HTERT RPE-1 (cell line): Measurements from ENCODE around the gene MFSD1.
"Not testable (repeated sequence)": the region's sequence is repeated elsewhere in the genome, so short reads cannot be mapped to it uniquely, and the experiment has no call there.

ENCODE experiments used
- in situ Hi-C: fragments of 300-500 bp; cut with MboI; formaldehyde crosslinking; loops from 4 replicates; pipeline ENCODE4 v1.14.3; 2020; ENCODE audit warnings: low sequenced_read_pairs

Gene MFSD1

DNA sequence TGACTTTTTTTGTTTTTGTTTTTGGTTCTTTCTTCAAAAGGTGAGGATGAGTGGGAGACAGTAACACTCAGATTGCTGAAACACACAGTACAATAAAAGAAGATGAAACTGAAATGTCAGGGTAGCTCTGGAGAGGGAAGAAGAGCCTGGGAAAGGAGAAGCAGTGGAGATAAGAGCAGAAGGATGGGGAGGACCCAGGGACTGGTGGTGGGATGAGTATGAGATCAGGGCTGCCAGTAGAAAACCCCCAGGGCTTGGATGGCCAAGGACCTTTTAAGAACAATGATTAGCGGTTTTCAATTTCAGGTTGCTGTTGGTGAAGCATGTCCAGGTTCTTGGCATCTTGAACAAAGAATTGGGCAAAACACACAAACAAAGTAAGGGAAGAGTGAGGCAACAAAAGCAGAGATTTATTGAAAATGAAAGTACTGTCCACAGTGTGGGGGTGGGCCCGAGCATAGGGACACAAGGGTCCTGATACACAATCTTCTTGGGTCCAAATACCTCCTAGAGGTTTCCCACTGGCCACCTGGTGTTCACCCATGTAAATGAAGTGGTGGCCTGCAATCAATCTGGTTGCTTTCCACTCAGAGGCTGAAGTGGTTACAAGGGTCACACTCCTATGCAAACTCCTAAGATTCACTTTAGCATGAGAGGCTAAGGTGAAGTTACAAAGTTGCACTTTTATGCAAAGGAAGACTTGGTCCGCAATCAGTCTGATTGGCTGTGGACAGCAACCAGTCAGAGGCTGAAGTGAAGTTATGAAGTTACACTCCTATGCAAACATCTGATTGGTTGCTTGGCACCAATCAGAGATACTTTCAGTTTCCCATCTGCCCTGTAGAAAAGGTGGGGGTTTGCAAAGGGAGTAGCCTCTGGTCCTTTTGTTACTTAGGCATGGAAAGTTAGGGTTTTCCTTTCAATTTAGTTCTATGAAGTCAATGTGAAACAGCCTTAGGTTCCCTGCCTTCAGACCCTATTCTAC is 26.1 kb upstream of the MFSD1 start:
- in situ Hi-C loops: no loop called here

DNA sequence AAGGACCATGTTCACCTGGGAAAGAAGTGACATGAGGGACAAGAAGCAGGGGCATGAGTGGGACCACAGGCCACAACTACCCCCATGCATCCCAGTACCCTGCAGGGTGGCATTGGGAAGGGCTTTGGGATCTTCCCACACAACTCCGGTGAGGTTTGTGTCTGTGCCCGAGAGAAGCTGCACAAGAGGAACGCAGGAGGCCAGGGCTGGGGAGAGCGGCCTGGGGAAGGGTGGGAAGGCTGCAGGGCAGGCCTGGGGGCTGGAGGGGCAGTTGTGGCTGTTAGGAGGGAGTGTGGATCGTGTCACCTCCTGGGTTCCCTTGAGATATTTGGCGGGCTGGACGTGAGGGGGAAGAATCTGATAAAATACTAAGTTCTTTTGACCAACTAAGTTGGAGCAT is 25.3 kb upstream of the MFSD1 start:
- in situ Hi-C loops: no loop called here

DNA sequence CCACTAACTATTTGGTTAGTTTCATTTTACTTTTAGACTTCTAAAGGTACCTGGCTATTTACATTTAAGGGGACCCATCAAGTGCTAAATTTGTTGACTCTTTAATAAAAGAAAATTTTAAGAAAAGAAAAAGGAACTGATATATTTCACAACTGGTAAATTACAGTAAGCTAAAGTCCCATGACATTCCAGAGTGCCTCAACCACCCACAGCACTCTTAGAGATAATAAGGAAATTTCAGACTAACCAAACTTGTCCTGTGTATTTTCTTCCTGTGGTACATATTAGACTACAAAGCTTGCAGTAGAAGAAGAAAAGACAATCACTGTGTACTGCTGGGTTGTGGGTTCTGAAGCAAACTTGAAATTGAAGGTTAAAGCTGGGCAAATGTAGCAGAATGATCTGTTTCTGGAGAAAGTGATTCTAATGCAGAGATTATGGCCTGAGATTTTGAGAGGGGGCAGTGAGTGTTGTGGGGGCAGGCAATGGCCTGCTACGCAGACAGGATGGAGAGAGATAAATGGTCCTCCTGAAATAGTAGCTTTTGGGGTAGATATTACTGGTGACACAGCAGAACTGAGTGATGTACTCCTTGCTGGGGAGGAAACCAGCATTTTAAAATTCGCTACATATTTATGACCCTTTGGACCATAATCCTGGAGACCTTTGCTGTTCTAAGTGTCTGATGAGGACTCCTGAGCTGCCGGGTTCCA is 24.5 kb upstream of the MFSD1 start:
- in situ Hi-C loops: no loop called here

DNA sequence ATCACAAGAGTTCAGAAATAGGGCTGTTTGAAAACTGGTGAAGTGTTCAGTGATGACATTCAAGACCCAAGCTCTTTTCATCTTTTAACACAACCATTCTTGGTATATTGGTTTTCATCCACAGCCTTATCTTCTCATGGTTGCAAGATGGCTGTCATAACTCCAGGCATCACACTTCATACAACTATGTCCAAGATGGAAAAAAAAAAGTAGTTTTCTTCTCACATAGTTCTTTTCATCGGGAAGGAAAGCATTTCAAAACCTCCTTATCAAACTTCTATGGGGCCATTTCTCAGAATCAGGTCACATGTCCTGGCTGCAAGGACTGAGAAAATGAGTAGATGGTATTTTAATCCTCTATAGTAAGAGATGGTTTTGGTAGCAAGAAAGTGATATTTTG is 21.1 kb upstream of the MFSD1 start:
- in situ Hi-C loops: no loop called here

DNA sequence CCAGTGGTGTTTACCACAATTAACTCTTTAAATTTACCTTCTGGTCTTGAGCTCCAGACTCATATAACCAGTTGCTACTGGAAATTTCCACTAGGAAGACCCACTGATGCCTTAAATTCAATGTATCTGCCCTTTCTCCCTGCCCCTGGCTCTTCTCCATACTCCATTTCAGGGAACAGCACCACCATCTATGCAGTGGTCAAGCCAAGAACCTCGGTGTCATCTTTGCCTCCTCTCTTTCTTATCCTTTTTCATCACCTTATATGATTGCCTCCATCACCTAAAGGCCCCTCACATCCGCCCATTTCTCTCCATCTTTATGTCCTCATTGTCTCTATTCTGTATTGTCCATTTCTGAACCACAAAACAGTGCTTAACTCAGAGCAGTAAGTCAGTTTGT is 20.7 kb upstream of the MFSD1 start:
- in situ Hi-C loops: no loop called here

DNA sequence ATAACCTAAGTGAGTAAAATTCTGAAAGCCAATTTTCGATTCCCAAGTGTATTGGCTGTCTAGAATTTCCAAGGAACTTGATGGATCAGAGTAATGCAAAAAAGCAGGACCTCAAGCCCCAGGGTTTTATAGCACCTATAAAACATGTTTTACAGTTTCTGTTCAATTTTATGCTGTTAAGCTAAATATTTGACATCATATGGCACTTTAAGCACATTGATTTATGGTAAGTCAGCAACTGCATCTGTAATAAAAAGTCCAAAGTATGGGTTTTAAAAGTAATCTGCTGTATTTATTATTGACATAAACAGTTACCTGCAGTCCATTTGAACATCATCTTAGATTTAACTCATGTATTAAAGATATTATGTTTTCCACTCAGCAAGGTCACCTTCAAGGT is 20.0 kb upstream of the MFSD1 start:
- in situ Hi-C loops: no loop called here

DNA sequence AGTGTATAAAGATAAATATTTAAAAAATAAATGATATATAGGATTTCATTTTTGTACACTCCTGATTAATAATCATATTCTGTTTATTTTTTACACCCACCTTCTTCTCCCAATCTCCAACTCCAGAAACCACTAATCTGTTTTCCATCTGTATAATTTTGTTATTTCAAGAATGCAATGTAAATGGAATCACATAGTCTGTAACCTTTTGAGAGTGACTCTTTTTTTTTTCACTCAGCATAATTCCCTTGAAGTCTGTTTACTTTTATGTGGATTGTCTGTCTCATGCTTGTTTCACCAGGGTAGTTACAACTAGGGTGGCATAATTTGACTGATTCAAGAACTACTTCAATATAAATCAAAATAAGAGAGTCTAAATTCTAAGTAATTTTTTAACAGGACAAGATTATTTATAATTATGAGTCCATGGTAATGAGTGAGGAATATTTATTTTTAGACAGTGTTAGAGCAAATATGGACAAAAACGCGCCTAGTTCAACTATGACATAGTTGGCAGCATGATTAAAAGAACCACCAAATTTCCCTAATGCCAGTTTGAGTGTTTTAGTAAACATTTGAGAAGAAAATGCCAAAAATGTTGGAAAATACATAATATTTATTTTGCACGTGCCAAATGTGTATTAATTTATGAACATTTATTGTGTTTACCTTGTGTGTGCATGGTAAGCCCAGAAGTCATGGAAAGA is 19.4 kb upstream of the MFSD1 start:
- in situ Hi-C loops: no loop called here

DNA sequence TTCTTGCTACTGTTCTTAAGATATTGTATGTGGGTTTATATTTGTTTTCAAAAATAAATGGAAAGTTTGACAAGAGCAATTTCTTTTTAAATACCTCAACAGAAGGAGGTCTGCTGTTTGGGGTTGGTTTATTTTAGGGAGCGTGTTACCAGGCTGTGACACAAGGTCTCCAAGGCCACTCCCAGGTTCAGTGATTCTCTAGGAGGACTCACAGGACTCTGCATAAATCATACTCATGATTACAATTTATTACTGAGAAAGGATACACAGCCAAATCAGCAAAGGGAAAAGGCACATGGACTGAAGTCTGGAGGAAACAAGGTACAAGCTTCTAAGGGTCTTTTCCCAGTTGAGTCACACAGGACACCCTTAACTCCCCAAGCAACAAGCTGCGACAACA is 18.8 kb upstream of the MFSD1 start:
- in situ Hi-C loops: no loop called here

DNA sequence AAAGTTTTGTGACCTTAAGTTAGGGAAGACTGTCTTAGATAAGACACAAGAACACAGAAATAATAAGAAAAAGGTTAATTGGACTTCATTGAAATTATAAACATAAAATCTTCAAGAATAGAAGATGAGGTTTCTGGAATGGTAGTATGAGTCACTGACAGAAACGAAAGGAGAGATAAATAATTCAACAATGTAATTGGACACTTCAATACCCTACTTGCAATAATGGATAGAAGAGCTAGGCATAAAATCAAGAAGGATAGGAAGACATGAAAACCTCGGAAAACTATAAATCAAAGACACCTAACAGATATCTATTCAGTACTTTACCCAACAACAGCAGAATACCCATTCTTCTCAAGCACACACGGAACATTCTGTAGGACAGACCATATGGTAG is 15.9 kb upstream of the MFSD1 start:
- in situ Hi-C loops: no loop called here

DNA sequence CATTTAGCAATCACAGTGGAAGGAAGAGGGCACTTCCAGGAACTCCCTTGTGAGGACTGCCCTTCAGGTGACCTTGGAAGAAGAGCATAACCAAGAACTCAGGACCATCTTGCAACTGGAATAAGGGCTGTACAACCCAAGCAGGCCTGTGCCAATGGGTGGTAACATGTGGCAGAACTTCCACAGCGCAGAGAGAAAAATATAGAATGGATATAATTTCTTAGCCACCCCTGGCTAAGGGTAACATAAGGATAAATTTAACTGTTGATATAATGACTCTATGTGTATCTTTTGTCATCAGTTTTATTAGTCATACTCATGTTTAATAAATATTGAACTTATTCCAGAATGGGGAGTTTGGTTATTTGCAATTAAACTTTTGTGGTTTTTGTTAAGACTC is 13.4 kb upstream of the MFSD1 start:
- in situ Hi-C loops: no loop called here

DNA sequence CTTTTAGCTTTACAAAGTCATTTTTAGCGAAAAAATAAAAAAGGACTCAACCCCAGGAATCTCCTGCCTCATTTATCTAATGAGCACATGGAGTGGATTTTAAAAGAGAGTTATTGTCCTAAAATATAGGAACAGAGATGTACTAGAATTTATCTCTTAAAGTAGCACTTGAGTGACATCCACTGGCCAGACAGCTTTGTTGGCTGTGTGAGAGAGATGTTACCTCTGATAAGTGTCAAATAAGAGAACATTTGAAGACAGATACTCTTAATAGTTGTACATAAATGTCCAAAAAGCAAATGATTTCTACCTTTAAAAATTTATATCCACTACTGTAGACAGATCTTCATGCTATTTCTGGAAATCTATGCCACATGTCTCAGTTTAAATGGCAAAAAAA is 12.3 kb upstream of the MFSD1 start:
- in situ Hi-C loops: no loop called here

DNA sequence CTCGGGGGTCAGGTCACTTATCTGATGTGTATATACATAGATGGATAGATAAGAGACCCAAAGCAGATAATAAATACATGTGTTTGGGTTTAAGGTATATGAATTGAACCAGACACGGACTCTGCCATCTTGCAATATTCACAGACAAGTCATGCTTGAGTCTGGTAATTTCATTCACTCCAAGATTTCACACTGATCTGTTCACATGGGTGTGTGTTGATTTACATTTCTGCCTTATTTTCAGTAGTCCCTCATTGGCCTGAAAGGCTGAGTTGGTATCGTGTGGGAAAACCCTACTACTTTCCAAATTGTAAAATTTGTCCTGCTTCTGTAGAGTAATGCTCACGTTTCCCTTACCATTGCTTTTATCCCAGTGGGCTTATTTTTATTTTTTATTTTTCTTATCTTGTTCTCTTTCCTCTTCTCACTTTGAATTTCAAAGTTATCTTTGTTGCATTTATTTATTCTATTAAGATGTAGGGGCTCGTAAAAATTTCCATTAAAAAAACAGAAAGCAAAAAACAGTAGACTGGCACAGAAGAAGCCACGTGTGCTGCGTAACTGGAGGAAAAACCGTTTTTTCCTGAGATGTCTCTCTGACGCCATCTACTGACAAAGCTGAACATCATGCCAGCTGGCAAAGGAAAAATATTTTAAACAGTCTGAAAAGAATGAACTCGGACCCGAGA is 10.8 kb upstream of the MFSD1 start:
- in situ Hi-C loops: no loop called here

DNA sequence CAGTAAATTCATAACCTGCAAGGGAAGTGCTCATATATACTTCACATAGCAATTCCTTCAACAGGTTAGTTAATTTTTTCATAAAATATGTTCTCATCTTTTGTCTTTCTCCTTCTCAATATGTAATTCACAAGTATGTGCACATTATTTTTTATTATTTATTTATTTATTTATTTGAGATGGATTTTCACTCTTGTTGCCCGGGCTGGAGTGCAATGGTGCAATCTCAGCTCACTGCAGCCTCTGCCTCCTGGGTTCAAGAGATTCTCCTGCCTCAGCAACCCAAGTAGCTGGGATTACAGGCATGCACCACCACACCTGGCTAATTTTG is 10.3 kb upstream of the MFSD1 start:
- in situ Hi-C loops: not testable (repeated sequence)

DNA sequence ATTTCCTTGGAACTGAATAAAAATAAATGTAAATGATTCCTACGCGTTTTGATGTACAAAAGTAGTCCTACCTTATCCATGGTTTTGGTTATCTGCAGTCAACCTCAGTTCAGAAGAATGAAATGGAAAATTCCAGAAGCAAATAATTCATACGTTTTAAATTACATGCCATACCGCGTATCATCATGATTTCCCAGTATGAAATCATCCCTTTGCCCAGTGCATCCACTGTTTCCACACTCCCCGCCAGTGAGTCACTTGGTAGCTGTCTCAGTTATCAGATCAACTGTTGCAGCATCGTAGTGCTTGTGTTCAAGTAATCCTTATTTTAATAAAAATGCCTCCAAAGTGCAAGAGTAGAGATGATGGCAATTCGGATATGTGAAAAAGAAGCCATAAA is 9.1 kb upstream of the MFSD1 start:
- in situ Hi-C loops: no loop called here

DNA sequence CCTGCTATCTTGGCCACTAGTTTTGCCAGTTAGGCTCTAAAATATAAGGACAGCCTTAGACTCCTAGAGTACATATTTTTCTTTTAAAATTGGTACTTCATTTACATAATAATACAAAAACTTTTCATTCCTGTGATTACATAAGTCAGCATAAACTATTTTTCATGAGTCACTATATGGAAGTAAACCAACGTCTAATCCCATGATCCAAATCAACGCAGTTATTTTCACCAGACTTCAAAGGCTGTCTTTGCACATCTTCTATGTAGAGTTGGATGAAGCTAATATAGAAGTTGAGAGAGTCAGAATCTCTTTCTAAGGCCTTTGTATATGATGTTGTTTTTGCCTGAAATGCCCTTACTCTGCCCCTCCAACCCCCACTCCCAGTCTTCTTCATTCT is 7.6 kb upstream of the MFSD1 start:
- in situ Hi-C loops: no loop called here

DNA sequence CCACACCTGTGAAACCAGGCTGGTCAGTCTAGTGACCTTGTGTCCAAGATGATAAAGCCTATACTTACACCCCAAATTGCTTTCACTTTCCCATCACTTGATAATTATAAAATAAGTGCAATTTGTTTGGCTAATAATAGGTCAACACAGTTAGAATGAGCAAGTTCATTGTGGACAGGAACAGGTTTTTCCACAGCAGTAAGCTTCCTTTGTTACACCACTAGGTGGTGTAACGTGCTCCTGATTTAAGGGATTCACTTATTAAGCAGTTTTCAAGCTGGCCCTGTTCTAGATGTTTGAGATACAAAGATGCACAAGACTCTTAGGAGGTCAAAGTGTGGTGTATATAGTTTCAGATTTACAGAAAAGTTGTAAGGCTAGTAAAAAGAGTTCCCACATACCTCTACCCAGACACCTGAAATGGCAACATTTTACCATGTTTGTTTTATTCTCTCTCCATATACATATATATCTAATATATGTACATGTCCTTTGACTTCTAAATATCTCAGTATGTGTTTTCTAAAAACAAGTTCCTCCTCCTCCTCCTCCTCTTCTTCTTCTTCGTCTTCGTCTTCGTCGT is 6.8 kb upstream of the MFSD1 start:
- in situ Hi-C loops: no loop called here

DNA sequence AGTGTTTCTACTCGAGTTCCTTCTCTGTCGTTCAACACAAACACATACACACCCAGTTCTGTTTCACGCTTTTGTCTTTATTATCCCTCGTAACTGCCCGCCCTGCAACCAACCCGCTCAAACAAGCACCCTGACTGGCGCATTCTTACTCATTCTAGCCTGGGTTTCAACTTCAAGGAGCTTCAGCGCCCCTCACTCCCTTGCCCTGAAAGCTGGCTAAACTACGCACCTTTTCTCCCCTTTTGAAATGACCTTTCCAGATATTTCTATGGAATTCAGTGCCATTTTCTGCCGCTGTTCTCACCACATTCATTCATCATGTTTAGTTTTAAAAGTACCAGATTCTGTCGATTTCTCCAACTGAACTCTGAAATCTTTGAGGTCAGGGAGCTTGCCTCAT is 653 bp upstream of the MFSD1 start:
- in situ Hi-C loops: no loop called here

DNA sequence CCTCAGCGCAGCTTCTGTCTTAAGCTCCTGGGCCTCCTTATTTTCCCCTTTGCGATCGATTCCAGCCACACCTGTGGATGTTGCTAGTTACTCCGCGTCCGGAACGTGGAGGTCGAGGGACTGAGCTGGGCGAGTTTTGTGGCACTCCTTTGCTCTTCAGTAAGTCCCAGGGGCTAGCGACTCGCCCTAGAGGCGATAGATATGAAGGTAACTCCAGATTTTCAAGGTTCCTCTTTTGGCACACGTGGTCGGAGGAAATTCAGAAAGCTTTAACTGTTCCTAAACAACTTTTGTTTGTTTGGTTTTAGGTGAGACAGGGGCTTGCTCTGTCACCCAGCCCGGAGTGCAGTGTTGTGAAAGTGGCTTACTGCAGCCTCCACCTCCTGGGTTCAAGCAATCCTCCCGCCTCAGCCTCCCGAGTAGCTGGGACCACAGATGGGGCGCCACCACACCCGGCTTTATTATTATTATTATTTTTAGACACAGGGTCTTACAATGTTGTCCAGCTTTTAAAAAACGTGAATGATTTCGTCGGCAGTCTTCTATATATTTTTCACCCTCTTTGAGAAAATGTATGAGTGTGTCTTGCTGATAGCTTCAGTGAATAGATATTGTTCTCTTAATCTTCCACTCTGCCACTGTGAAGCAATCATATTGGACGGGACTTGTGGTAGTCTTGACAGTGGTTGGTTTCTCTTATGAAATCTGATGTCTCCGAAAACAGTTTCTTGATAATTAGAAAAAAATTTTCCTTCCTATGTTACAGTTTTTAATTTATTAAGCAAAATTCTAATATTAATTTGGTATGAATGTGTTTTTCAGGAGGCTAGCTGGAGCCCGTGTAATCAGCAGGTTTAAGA is 785 bp downstream of the MFSD1 start:
- in situ Hi-C loops: no loop called here

DNA sequence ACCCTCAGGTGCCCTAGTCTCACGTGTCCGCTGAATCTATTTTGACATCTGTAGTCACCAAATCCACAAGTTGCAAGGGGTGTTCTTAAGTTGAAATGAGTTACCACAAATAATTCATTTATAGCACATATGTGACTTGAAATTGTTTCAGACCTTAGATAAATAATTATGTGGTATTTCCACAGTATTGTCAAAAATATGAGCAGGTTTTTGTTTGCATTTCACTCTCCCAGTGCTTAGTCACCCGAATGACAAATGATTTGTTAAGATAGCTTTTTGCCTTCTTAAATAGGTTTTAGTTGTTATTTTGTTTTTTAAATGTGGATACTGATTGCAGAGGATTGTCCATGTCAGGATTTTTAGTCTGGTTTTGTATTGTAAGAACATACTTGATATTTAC is 2.6 kb downstream of the MFSD1 start:
- in situ Hi-C loops: no loop called here

DNA sequence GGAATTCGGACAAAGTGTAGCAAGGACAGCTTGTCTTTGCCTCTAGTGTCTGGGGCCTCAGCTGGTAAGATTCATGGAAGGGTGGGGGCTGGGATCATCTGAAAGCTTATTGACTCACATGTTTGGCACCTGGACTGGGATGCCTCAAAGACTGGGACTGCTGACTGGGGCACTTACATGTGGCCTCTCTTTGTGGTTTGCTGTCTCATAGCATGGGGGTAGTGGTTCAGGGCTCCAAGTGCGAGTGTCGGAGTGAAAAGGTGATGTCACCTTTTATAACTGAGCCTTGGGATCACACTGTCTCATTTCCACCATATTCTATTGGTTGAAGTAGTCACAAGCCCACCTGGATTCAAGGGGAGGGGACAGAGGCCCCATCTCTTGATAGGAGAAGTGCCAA is 6.8 kb downstream of the MFSD1 start:
- in situ Hi-C loops: no loop called here
